ENCODE data around the gene SLC4A3.

- no peak for TF ChIP-seq CTCF (IDR thresholded peaks at IDR 0.05; ENCODE audit: borderline replicate concordance, extremely low read depth, low read length, poor library complexity, severe bottlenecking)
- TF ChIP-seq EZH2 (IDR thresholded peaks at IDR 0.05; ENCODE audit: borderline replicate concordance, low read depth, low read length, severe bottlenecking), result no peak
These were observed 2.3 kb upstream of the SLC4A3 start for GRCh38 chr2:219625179-219625578.

Data from DND-41 (cell line).